ENCODE results near the gene TTC9B.
A peak's percentile ranks its signal among the peaks of the same experiment; 100 is the strongest.

Gene TTC9B

GRCh38 chr19:40217934-40218890 is at the start of gene TTC9B:
TTC9B (minus strand) TSS chr19:40218384; CDS start chr19:40218381, 3 bp downstream.
- peak in 1 of 2 donors; percentile 21 for DNase-seq (ENCODE audit: low read depth in 2 of 2)

- no peak for DNase-seq (ENCODE audit: low read depth in 2 of 2)
Measured at GRCh38 chr19:40267601-40267997, 49.4 kb upstream of the TTC9B start.

GRCh38 chr19:40266912-40267600 is 48.9 kb upstream of the TTC9B start:
- no peak for DNase-seq (ENCODE audit: low read depth in 2 of 2)

- no peak for DNase-seq (ENCODE audit: low read depth in 2 of 2)
Measured at GRCh38 chr19:40266119-40266518, 47.9 kb upstream of the TTC9B start.

- no peak for DNase-seq (ENCODE audit: low read depth in 2 of 2)
Measured at GRCh38 chr19:40265763-40266099, 47.5 kb upstream of the TTC9B start.

- DNase-seq (ENCODE audit: low read depth in 2 of 2) = no peak
Measured at GRCh38 chr19:40265055-40265762, 47.0 kb upstream of the TTC9B start.

GRCh38 chr19:40264314-40265054 is 46.3 kb upstream of the TTC9B start:
- no peak for DNase-seq (ENCODE audit: low read depth in 2 of 2)

- DNase-seq (ENCODE audit: low read depth in 2 of 2) = no peak
Measured at GRCh38 chr19:40263440-40264313, 45.5 kb upstream of the TTC9B start.

GRCh38 chr19:40262422-40262821 is 44.2 kb upstream of the TTC9B start:
- DNase-seq (ENCODE audit: low read depth in 2 of 2) = no peak

- DNase-seq (ENCODE audit: low read depth in 2 of 2) = no peak
Measured at GRCh38 chr19:40261631-40262030, 43.4 kb upstream of the TTC9B start.

GRCh38 chr19:40257096-40257517 is 38.9 kb upstream of the TTC9B start:
- DNase-seq (ENCODE audit: low read depth in 2 of 2) = no peak

- no peak for DNase-seq (ENCODE audit: low read depth in 2 of 2)
Measured at GRCh38 chr19:40256512-40256911, 38.3 kb upstream of the TTC9B start.

GRCh38 chr19:40255619-40256166 is 37.5 kb upstream of the TTC9B start:
- DNase-seq (ENCODE audit: low read depth in 2 of 2) = no peak

GRCh38 chr19:40254714-40255418 is 36.7 kb upstream of the TTC9B start:
- DNase-seq (ENCODE audit: low read depth in 2 of 2) = no peak

GRCh38 chr19:40253611-40254092 is 35.5 kb upstream of the TTC9B start:
- DNase-seq (ENCODE audit: low read depth in 2 of 2) = no peak

GRCh38 chr19:40252395-40252794 is 34.2 kb upstream of the TTC9B start:
- DNase-seq (ENCODE audit: low read depth in 2 of 2) = no peak

GRCh38 chr19:40251991-40252390 is 33.8 kb upstream of the TTC9B start:
- no peak for DNase-seq (ENCODE audit: low read depth in 2 of 2)

GRCh38 chr19:40251244-40251643 is 33.1 kb upstream of the TTC9B start:
- DNase-seq (ENCODE audit: low read depth in 2 of 2) = no peak

- DNase-seq (ENCODE audit: low read depth in 2 of 2) = no peak
Measured at GRCh38 chr19:40249781-40250180, 31.6 kb upstream of the TTC9B start.

- DNase-seq (ENCODE audit: low read depth in 2 of 2) = no peak
Measured at GRCh38 chr19:40249201-40249600, 31.0 kb upstream of the TTC9B start.
